Measurements from ENCODE around the gene CCNL2.
"Not testable (repeated sequence)": the region's sequence is repeated elsewhere in the genome, so short reads cannot be mapped to it uniquely, and the experiment has no call there.

Gene CCNL2

GRCh38 chr1:1399187-1399871 lies at the start of gene CCNL2:
TSS of gene CCNL2 (minus strand) at chr1:1399335. CDS start at chr1:1399306, 29 bp downstream.
- peak within 1 kb of the TSS; percentile 88 for H3K27ac ChIP-seq (ENCODE audit: low read length)
- peaks cover 50% of the 10 kb centered on the region for H3K4me1 ChIP-seq (ENCODE audit: insufficient read depth, low read length)
- ATAC-seq (ENCODE audit: insufficient read depth, low read depth) = peak; percentile 95
- DNase-seq = peak; percentile 99
- peaks cover 28% of the 10 kb centered on the region for H4K20me1 ChIP-seq (ENCODE audit: insufficient read depth, low read length)
- peak within 1 kb of the TSS; percentile 98 for H3K4me2 ChIP-seq (ENCODE audit: insufficient read depth, low read length)
- peak within 1 kb of the TSS; percentile 71 for H3K9ac ChIP-seq (ENCODE audit: low read depth, low read length)
- H3K9me3 ChIP-seq (ENCODE audit: insufficient read depth, low read length, severe bottlenecking) = no peaks in the 10 kb centered on the region
- H3K79me2 ChIP-seq (ENCODE audit: insufficient read depth, low read length) = peaks cover 81% of the 10 kb centered on the region
- TF ChIP-seq CTCF (IDR thresholded peaks at IDR 0.05; ENCODE audit: borderline replicate concordance, extremely low read depth, low read length, poor library complexity, severe bottlenecking) = peak; percentile 68
- TF ChIP-seq EZH2 (IDR thresholded peaks at IDR 0.05; ENCODE audit: borderline replicate concordance, low read depth, low read length, severe bottlenecking) = no peak
- peak within 1 kb of the TSS; percentile 75 for H2AFZ ChIP-seq (ENCODE audit: low read depth, low read length)
- peak within 1 kb of the TSS; percentile 87 to 94 for H3K4me3 ChIP-seq (ENCODE audit: low read depth in 1 of 2, low read length in 2 of 2)
- peaks cover 75% of the 10 kb centered on the region for H3K36me3 ChIP-seq (ENCODE audit: insufficient read depth, low read length)
- H3K27me3 ChIP-seq (ENCODE audit: insufficient read depth, low read length, poor library complexity) = no peaks in the 10 kb centered on the region

- not testable (repeated sequence) for H3K4me2 ChIP-seq (ENCODE audit: insufficient read depth, low read length); H2AFZ ChIP-seq (ENCODE audit: low read depth, low read length); ATAC-seq (ENCODE audit: insufficient read depth, low read depth)
These were observed 47.5 kb upstream of the CCNL2 start for GRCh38 chr1:1446631-1447030.

GRCh38 chr1:1442069-1442770 lies 43.1 kb upstream of the CCNL2 start:
- H3K4me1 ChIP-seq (ENCODE audit: insufficient read depth, low read length) = no peaks in the 10 kb centered on the region
- no peak for DNase-seq
- ATAC-seq (ENCODE audit: insufficient read depth, low read depth) = no peak
- H3K27ac ChIP-seq (ENCODE audit: low read length) = no peak overlapping the region
- no peaks in the 10 kb centered on the region for H3K79me2 ChIP-seq (ENCODE audit: insufficient read depth, low read length)
- H3K27me3 ChIP-seq (ENCODE audit: insufficient read depth, low read length, poor library complexity) = no peaks in the 10 kb centered on the region
- no peak overlapping the region for H3K4me3 ChIP-seq (ENCODE audit: low read depth in 1 of 2, low read length in 2 of 2)
- no peak overlapping the region for H2AFZ ChIP-seq (ENCODE audit: low read depth, low read length)
- H3K9ac ChIP-seq (ENCODE audit: low read depth, low read length) = no peak overlapping the region
- H4K20me1 ChIP-seq (ENCODE audit: insufficient read depth, low read length) = no peaks in the 10 kb centered on the region
- H3K4me2 ChIP-seq (ENCODE audit: insufficient read depth, low read length) = no peak overlapping the region
- TF ChIP-seq CTCF (IDR thresholded peaks at IDR 0.05; ENCODE audit: borderline replicate concordance, extremely low read depth, low read length, poor library complexity, severe bottlenecking) (no peak), EZH2 (IDR thresholded peaks at IDR 0.05; ENCODE audit: borderline replicate concordance, low read depth, low read length, severe bottlenecking) (no peak)
- H3K9me3 ChIP-seq (ENCODE audit: insufficient read depth, low read length, severe bottlenecking) = no peaks in the 10 kb centered on the region
- no peaks in the 10 kb centered on the region for H3K36me3 ChIP-seq (ENCODE audit: insufficient read depth, low read length)

More at GRCh38 chr1:1446631-1447030, 47.5 kb upstream of the CCNL2 start:
- H3K4me1 ChIP-seq (ENCODE audit: insufficient read depth, low read length); H3K9ac ChIP-seq (ENCODE audit: low read depth, low read length); H4K20me1 ChIP-seq (ENCODE audit: insufficient read depth, low read length); H3K27me3 ChIP-seq (ENCODE audit: insufficient read depth, low read length, poor library complexity); H3K79me2 ChIP-seq (ENCODE audit: insufficient read depth, low read length); H3K27ac ChIP-seq (ENCODE audit: low read length); H3K4me3 ChIP-seq (ENCODE audit: low read depth in 1 of 2, low read length in 2 of 2); H3K36me3 ChIP-seq (ENCODE audit: insufficient read depth, low read length); DNase-seq; H3K9me3 ChIP-seq (ENCODE audit: insufficient read depth, low read length, severe bottlenecking): not testable (repeated sequence)

Measured in DND-41 (cell line).